AG10803 (cell line): ENCODE measurements around the gene PGM1.
A peak's percentile ranks its signal among the peaks of the same experiment; 100 is the strongest.

Experiments
- DNase-seq: peaks from one replicate; pipeline ENCODE4 v3.0.0; 2010; ENCODE audit warnings: low read depth
- H3K4me3 ChIP-seq: 2 replicates; pipeline ENCODE4 v1.5.1; 2011; ENCODE audit warnings: mild to moderate bottlenecking, low read length, control low read depth
- CTCF ChIP-seq: conservative IDR thresholded peaks from 2 replicates; pipeline ENCODE4 v1.5.1; 2011; ENCODE audit warnings: mild to moderate bottlenecking, low read length, control low read depth, inconsistent platforms

The PGM1 gene

DNA sequence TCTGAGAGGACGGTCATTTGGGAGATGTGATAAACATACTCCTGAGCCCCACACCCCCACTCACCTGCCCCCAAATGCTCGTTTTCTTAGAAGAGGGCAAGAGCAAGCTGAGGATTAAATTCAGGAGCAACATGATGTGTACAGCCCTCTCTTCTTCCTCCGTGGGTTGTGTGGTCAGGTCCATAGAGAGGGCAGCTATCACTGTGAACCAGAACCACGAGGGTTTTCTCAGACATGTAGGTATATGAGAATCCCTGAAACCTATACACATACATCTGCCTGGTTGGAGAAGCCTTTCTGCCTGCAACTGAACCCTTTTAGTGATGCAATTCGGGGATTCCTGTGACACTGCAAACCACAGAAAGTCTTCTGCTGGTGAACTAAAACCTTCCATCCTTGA is 38.9 kb downstream of the PGM1 start:
- no peak for DNase-seq
- no peak for TF ChIP-seq CTCF
- H3K4me3 ChIP-seq = no peak overlapping the region

- no peak for DNase-seq
- no peak overlapping the region for H3K4me3 ChIP-seq
- no peak for TF ChIP-seq CTCF
These were observed 40.1 kb downstream of the PGM1 start for GRCh38 chr1:63633281-63633680.

DNA sequence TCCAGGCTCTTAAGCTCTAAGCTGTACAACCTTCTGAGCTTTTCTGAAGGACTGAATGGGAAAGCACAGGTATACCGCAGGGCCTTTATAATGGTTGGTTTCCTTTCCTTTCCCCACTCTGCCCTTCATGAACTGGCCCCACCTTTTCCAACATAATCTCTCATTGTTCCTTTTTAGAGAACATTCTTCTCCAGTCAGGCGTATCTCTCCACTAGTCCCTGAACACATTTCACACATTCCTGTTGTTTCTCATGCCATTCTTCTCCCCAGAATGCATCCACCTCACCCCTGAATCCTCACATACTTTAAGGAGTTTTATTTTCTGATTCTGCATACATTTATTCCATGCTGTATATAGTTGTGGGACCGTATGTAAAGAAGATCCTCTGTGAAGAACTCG is 41.3 kb downstream of the PGM1 start:
- no peak for TF ChIP-seq CTCF
- peak; percentile 22 for DNase-seq

GRCh38 chr1:63635681-63636080 is 42.5 kb downstream of the PGM1 start:
- no peak for TF ChIP-seq CTCF
- no peak overlapping the region for H3K4me3 ChIP-seq
- DNase-seq = peak; percentile 89

More for the DNA sequence above, 41.3 kb downstream of the PGM1 start:
- no peak overlapping the region for H3K4me3 ChIP-seq

- no peak for DNase-seq
- TF ChIP-seq CTCF = no peak
- H3K4me3 ChIP-seq = no peak overlapping the region
These were observed 43.2 kb downstream of the PGM1 start for GRCh38 chr1:63636192-63637105.

DNA sequence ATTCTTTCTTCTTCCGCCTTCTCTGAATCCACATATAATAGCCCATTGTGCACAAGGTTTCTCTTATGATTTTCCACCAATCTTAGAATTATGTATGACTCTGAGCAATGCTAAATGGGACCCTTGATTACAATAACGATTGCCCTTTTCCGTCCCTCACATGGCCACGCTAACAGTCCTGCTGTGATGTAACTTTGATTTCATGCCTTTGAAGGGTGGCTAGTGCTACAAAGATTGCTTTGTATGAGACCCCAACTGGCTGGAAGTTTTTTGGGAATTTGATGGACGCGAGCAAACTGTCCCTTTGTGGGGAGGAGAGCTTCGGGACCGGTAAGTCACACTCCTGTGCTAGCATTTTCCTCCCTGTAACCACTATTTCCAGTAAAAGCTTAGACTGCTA is 45.3 kb downstream of the PGM1 start:
- no peak for DNase-seq
- no peak for TF ChIP-seq CTCF
- no peak overlapping the region for H3K4me3 ChIP-seq

DNA sequence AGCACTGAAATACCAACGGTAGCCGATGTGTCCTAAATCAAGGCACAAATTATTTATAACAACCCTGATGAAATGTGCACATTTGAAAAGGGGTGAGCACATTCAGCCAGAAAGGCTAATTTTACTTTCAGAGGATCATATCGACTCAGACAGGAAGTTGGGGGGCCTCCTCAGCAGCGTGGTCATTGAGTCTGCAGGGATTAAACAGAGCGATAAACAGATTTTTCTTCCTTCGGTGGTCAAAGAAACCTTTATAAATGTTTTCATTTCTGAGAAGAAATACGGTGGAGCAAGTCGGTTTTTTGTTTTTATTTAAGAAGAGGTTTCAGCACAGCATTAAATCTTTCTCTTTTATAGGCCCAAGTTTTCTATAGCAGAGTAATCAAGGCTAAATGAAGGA is 45.7 kb downstream of the PGM1 start:
- no peak for DNase-seq
- no peak for TF ChIP-seq CTCF
- H3K4me3 ChIP-seq = no peak overlapping the region
